OCI-LY1 (cell line): ENCODE data around the gene DDX17.

ENCODE experiments used
- H2AFZ ChIP-seq: fragments of 200-600 bp; sonication (generic), shearing (Covaris generic); 2 replicates; pipeline ENCODE4 v1.6.0; 2014; ENCODE audit warnings: antibody characterized with exemption, mild to moderate bottlenecking, low read length
- H3F3A ChIP-seq: fragments of 200-600 bp; sonication (generic), shearing (Covaris generic); 2 replicates; pipeline ENCODE4 v1.6.0; 2014; ENCODE audit warnings: mild to moderate bottlenecking, antibody characterized with exemption, low read length, moderate library complexity; ENCODE audit not compliant: insufficient read depth
- H3K27ac ChIP-seq: fragments of 200-600 bp; sonication (generic); 2 replicates; pipeline ENCODE4 v1.5.1; 2014; ENCODE audit warnings: low read length, mixed run types, mild to moderate bottlenecking, low read depth; ENCODE audit not compliant: poor library complexity, severe bottlenecking
- H3K27me3 ChIP-seq: fragments of 200-600 bp; sonication (generic); 2 replicates; pipeline ENCODE4 v1.6.0; 2014; ENCODE audit warnings: antibody characterized with exemption, mild to moderate bottlenecking, low read length, moderate library complexity; ENCODE audit not compliant: insufficient read depth
- H3K36me3 ChIP-seq: fragments of 200-600 bp; sonication (generic); 2 replicates; pipeline ENCODE4 v1.6.1; 2014; ENCODE audit warnings: mild to moderate bottlenecking, antibody characterized with exemption, low read length, moderate library complexity, mixed read lengths; ENCODE audit not compliant: insufficient read depth
- H3K4me1 ChIP-seq: fragments of 200-600 bp; sonication (generic); 2 replicates; pipeline ENCODE4 v1.5.1; 2014; ENCODE audit warnings: mild to moderate bottlenecking, low read length, moderate library complexity; ENCODE audit not compliant: insufficient read depth, severe bottlenecking
- H3K4me2 ChIP-seq: fragments of 200-600 bp; sonication (generic), shearing (Covaris generic); 2 replicates; pipeline ENCODE4 v1.6.1; 2014; ENCODE audit warnings: low read length
- H3K4me3 ChIP-seq: fragments of 200-600 bp; sonication (generic); 2 replicates; pipeline ENCODE4 v1.5.1; 2014; ENCODE audit warnings: low read length, low read depth, mild to moderate bottlenecking, mixed read lengths; ENCODE audit not compliant: poor library complexity, severe bottlenecking
- H3K79me2 ChIP-seq: fragments of 200-600 bp; shearing (Covaris generic); 2 replicates; pipeline ENCODE4 v1.6.1; 2016; ENCODE audit warnings: mixed run types, low read length, mixed read lengths; ENCODE audit not compliant: insufficient read depth
- H3K9ac ChIP-seq: fragments of 200-600 bp; sonication (generic), shearing (Covaris generic); 2 replicates; pipeline ENCODE4 v1.6.1; 2014; ENCODE audit warnings: mild to moderate bottlenecking, low read length, mixed read lengths
- H3K9me2 ChIP-seq: fragments of 200-600 bp; sonication (generic), shearing (Covaris generic); 2 replicates; pipeline ENCODE4 v1.6.1; 2014; ENCODE audit warnings: low read depth, mild to moderate bottlenecking, low read length, mixed read lengths
- H3K9me3 ChIP-seq: fragments of 200-600 bp; shearing (Covaris generic); 2 replicates; pipeline ENCODE4 v1.6.1; 2014; ENCODE audit warnings: low read length, mixed read lengths
- H4K20me1 ChIP-seq: fragments of 200-600 bp; sonication (generic), shearing (Covaris generic); 2 replicates; pipeline ENCODE4 v1.6.0; 2016; ENCODE audit warnings: mild to moderate bottlenecking, low read length; ENCODE audit not compliant: insufficient read depth
- EZH2 ChIP-seq: fragments of 200-600 bp; sonication (generic), shearing (Covaris generic); IDR thresholded peaks from 2 replicates; pipeline ENCODE4 v1.8.0; 2017; ENCODE audit warnings: borderline replicate concordance, mixed run types, mild to moderate bottlenecking, antibody characterized with exemption, low read length, moderate library complexity, mixed read lengths
- TF ChIP-seq, protein P1 (sequence below): fragments of 200-600 bp; sonication (generic), shearing (Covaris generic); IDR thresholded peaks from 2 replicates; pipeline ENCODE4 v1.5.1; 2017; ENCODE audit warnings: mild to moderate bottlenecking, antibody characterized with exemption, low read length, moderate library complexity, mixed read lengths

DDX17 gene

GRCh38 chr22:38450234-38450797, 55.8 kb downstream of the DDX17 start:
- Histone ChIP-seq H3K79me2 (no peaks in the 10 kb centered on the region), H3K9me3 (no peaks in the 10 kb centered on the region), H3K27ac (no peak overlapping the region), H3F3A (no peaks in the 10 kb centered on the region), H2AFZ (no peak overlapping the region), H3K9me2 (no peaks in the 10 kb centered on the region), H3K4me1 (no peaks in the 10 kb centered on the region), H3K36me3 (no peaks in the 10 kb centered on the region), H4K20me1 (no peaks in the 10 kb centered on the region), H3K9ac (no peak overlapping the region), H3K27me3 (peaks cover 14% of the 10 kb centered on the region), H3K4me3 (no peak overlapping the region), H3K4me2 (no peak overlapping the region)
- TF ChIP-seq EZH2 = no peak
- TF ChIP-seq, protein P1, sequence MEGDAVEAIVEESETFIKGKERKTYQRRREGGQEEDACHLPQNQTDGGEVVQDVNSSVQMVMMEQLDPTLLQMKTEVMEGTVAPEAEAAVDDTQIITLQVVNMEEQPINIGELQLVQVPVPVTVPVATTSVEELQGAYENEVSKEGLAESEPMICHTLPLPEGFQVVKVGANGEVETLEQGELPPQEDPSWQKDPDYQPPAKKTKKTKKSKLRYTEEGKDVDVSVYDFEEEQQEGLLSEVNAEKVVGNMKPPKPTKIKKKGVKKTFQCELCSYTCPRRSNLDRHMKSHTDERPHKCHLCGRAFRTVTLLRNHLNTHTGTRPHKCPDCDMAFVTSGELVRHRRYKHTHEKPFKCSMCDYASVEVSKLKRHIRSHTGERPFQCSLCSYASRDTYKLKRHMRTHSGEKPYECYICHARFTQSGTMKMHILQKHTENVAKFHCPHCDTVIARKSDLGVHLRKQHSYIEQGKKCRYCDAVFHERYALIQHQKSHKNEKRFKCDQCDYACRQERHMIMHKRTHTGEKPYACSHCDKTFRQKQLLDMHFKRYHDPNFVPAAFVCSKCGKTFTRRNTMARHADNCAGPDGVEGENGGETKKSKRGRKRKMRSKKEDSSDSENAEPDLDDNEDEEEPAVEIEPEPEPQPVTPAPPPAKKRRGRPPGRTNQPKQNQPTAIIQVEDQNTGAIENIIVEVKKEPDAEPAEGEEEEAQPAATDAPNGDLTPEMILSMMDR = no peak

DNA sequence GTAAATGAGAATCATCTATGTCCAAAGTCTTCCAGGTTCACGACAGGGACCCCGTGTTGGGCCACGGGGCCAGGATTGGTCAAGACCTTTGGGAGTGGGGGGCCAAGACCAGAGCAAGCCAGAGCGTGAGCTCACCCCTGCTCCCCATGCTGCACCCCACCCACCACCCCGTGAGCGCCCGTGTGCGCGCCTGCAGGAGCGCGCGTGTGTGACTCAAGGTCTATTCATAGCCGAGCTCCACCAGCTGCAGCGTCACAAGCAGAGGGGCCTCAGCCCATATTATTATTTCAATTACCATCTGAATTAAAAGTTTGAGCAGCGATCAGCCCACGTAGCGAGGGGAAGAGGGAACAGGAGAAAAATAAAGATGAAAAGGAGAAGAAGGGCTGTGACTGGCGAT, 56.3 kb downstream of the DDX17 start:
- Histone ChIP-seq H4K20me1 (no peaks in the 10 kb centered on the region), H3K27me3 (peaks cover 14% of the 10 kb centered on the region), H3K9ac (no peak overlapping the region), H3K27ac (no peak overlapping the region), H3K36me3 (no peaks in the 10 kb centered on the region), H3K79me2 (no peaks in the 10 kb centered on the region), H3K4me1 (no peaks in the 10 kb centered on the region), H3K9me3 (no peaks in the 10 kb centered on the region), H3K9me2 (no peaks in the 10 kb centered on the region), H3F3A (no peaks in the 10 kb centered on the region), H3K4me3 (no peak overlapping the region), H3K4me2 (no peak overlapping the region), H2AFZ (no peak overlapping the region)
- TF ChIP-seq, protein P1 = no peak
- TF ChIP-seq EZH2 = no peak

DNA sequence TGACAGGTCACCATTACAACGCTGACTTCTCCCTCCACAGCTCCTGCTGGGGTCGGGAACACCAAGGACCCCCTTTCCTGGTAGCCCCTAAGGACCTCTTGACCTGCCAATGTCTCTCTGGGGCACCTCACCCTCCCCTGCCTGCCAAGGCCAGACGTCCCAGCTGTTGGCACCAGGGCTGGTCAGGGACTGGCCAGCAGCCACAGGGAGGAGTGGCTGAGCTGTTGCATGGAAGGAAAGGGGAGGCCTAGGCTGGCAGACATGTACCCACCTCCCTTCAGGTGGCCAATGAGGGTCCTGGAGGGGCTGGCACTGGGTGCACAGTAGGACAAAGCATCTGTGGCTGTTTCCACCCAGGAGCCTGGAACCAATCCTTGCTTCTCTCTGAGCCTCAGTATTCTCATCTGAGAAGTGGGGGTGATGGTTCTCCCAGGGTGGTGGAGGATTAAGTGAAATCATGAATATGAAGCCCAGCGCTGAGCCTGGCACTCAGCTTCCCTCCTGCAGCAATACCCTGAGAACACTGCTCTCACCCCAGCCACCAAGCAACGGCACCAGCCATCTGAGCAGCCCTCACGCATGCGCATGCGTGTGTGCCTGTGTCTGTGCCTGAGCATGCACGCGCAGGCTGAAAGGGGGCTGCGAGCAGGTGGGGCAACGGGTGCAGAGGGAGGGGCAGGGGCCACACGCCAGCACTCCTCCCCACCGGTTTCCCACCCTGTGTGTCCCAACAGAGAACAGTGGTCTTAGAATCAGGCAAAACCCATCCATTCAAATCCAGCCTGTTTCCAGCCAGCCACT, 57.0 kb downstream of the DDX17 start:
- Histone ChIP-seq H3F3A (no peaks in the 10 kb centered on the region), H2AFZ (no peak overlapping the region), H3K4me1 (no peaks in the 10 kb centered on the region), H3K27me3 (peaks cover 13% of the 10 kb centered on the region; the same call in 1 of the 2 replicates), H3K27ac (no peak overlapping the region), H3K79me2 (no peaks in the 10 kb centered on the region), H3K4me2 (no peak overlapping the region), H4K20me1 (no peaks in the 10 kb centered on the region), H3K9me3 (no peaks in the 10 kb centered on the region), H3K36me3 (no peaks in the 10 kb centered on the region), H3K4me3 (no peak overlapping the region), H3K9me2 (no peaks in the 10 kb centered on the region), H3K9ac (no peak overlapping the region)
- TF ChIP-seq, protein P1 = no peak
- TF ChIP-seq EZH2 = no peak
